GM23248 (cell line): ENCODE data around the gene NCBP1. TPM values are rescaled to one million over a fixed set of nuclear protein-coding genes. Genes with fewer than 3 reads are reported as not detected.

Experiments used
- DNase-seq: peaks from one replicate; pipeline ENCODE4 v3.0.0-alpha.2; 2015
- H2AFZ ChIP-seq: fragments of 200-600 bp; sonication (generic); 2 replicates; pipeline ENCODE4 v1.6.1; 2016; ENCODE audit warnings: antibody characterized with exemption
- H3F3A ChIP-seq: fragments of 200-600 bp; sonication (generic); 2 replicates; pipeline ENCODE4 v1.6.1; 2016; ENCODE audit warnings: mild to moderate bottlenecking, antibody characterized with exemption, mixed run types; ENCODE audit not compliant: insufficient read depth
- H3K27ac ChIP-seq: fragments of 200-600 bp; sonication (generic); 2 replicates; pipeline ENCODE4 v1.5.1; 2016; ENCODE audit warnings: mild to moderate bottlenecking
- H3K27me3 ChIP-seq: fragments of 200-600 bp; sonication (generic); replicated peaks from 2 replicates; pipeline ENCODE4 v1.6.1; 2016; ENCODE audit warnings: mild to moderate bottlenecking; ENCODE audit not compliant: insufficient read depth
- H3K36me3 ChIP-seq: fragments of 200-600 bp; sonication (generic); 2 replicates; pipeline ENCODE4 v1.6.1; 2016; ENCODE audit warnings: low read depth, mild to moderate bottlenecking
- H3K4me1 ChIP-seq: fragments of 200-600 bp; sonication (generic); 2 replicates; pipeline ENCODE4 v1.6.1; 2016; ENCODE audit warnings: mild to moderate bottlenecking; ENCODE audit not compliant: insufficient read depth
- H3K4me2 ChIP-seq: fragments of 200-600 bp; sonication (generic); one replicate; pipeline ENCODE4 v1.6.1; 2016; ENCODE audit warnings: mild to moderate bottlenecking; ENCODE audit not compliant: unreplicated experiment
- H3K4me3 ChIP-seq: fragments of 200-600 bp; sonication (generic); 2 replicates; pipeline ENCODE4 v1.5.1; 2016; ENCODE audit warnings: mild to moderate bottlenecking
- H3K79me2 ChIP-seq: fragments of 200-600 bp; sonication (generic); 2 replicates; pipeline ENCODE4 v1.6.1; 2016; ENCODE audit warnings: mild to moderate bottlenecking; ENCODE audit not compliant: insufficient read depth
- H3K9ac ChIP-seq: fragments of 200-600 bp; sonication (generic); 2 replicates; pipeline ENCODE4 v1.6.1; 2016; ENCODE audit warnings: mild to moderate bottlenecking
- H3K9me2 ChIP-seq: fragments of 200-600 bp; sonication (generic); 2 replicates; pipeline ENCODE4 v1.6.1; 2016; ENCODE audit warnings: mixed run types, mild to moderate bottlenecking, moderate library complexity; ENCODE audit not compliant: insufficient read depth
- H3K9me3 ChIP-seq: fragments of 200-600 bp; sonication (generic); one replicate; pipeline ENCODE4 v1.6.1; 2017; ENCODE audit warnings: low read depth
- H4K20me1 ChIP-seq: fragments of 200-600 bp; sonication (generic); 2 replicates; pipeline ENCODE4 v1.6.0; 2016; ENCODE audit not compliant: insufficient read depth
- EZH2 ChIP-seq: fragments of 200-600 bp; sonication (generic); IDR thresholded peaks from 2 replicates; pipeline ENCODE4 v1.6.1; 2018; ENCODE audit warnings: antibody characterized with exemption, mild to moderate bottlenecking; ENCODE audit not compliant: insufficient read depth, poor library complexity, severe bottlenecking
- EZH2phosphoT487 ChIP-seq: fragments of 200-600 bp; sonication (generic); IDR thresholded peaks from 2 replicates; pipeline ENCODE4 v1.6.1; 2018; ENCODE audit warnings: antibody characterized with exemption, moderate library complexity, mild to moderate bottlenecking, low read depth; ENCODE audit not compliant: insufficient read depth
- WGBS, 2 experiments: methylation state at CpG; one replicate each; pipeline ENCODE4 v1.1.6; 2015 to 2017; ENCODE audit warnings: low lambda C conversion rate in 2 of 2, low coverage in 1 of 2; ENCODE audit errors: missing lambda C conversion rate in 2 of 2; 5-methylcytosine and 5-hydroxymethylcytosine counted together
- in situ Hi-C: fragments of 300-500 bp; cut with MboI; formaldehyde crosslinking; loops from 2 replicates; pipeline ENCODE4 v1.15.0; 2020
- polyA plus RNA-seq: library from polyadenylated mRNA; unstranded; fragments of >200 nt; fragmentation: Nextera tagmentation; extraction: Ambion mirVana; gene quantifications from 2 replicates; pipeline ENCODE4 v1.2.1, GENCODE V29; 2016
- total RNA-seq: library from RNA; depleted of rRNA; stranded (reverse); fragments of >200 nt; shearing (Covaris generic); gene quantifications from 2 replicates; pipeline ENCODE4 v1.2.3, GENCODE V29; 2014

Gene NCBP1
- total and polyA plus RNA-seq, 2 experiments from 2014 or later, result 28.1 to 31.8 TPM

DNA sequence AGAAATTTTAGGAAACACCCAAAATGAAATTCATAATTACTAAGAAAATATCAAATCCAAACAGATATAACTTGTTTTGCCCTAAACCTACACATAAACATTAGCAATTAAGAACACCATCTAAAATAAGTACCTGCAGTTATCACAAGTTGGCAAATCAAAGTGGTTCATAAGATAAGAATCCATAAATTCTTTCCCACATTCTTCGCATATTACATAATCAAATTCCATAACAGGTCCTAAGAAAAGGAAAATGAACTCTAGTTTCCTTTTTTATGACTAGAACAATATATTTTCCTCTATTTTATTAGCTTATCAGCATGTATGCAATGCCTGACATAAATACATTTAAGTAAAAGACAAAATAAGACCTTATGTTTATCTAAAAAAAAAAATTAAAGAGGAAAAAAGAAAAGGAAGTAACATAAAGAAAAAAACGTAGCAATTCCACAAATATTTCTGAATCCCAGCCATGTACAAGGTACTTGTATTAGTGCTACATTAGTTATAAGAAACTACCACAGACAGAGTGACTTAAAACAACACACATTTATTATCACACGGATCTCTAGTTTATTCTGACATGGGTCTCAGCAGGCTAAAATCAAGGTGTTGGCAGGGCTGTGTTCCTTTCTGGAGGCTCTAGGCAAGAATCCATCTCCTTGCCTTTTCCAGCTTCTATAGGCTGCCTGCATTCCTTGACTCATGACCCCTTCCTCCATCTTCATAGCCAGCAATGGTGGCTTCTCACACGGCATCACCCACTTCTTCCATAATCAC is 56.0 kb downstream of the NCBP1 start:
- no peak overlapping the region for H3K4me2 ChIP-seq
- peaks cover 19% of the 10 kb centered on the region for H3K79me2 ChIP-seq
- no peak overlapping the region for H2AFZ ChIP-seq
- in situ Hi-C loops, result no loop called here
- no peak for DNase-seq
- no peak for TF ChIP-seq EZH2phosphoT487
- peaks cover 27% of the 10 kb centered on the region for H3K36me3 ChIP-seq
- no peaks in the 10 kb centered on the region for H4K20me1 ChIP-seq
- H3F3A ChIP-seq, result peaks cover 10% of the 10 kb centered on the region
- H3K4me1 ChIP-seq, result peaks cover 10% of the 10 kb centered on the region
- no peaks in the 10 kb centered on the region for H3K27me3 ChIP-seq
- H3K27ac ChIP-seq, result no peak overlapping the region
- no peaks in the 10 kb centered on the region for H3K9me2 ChIP-seq
- no peaks in the 10 kb centered on the region for H3K9me3 ChIP-seq
- 68 to 72% methylated on average over 4 of the region's 4 CpGs for WGBS, 2 experiments
- no peak overlapping the region for H3K9ac ChIP-seq
- H3K4me3 ChIP-seq, result no peak overlapping the region

DNA sequence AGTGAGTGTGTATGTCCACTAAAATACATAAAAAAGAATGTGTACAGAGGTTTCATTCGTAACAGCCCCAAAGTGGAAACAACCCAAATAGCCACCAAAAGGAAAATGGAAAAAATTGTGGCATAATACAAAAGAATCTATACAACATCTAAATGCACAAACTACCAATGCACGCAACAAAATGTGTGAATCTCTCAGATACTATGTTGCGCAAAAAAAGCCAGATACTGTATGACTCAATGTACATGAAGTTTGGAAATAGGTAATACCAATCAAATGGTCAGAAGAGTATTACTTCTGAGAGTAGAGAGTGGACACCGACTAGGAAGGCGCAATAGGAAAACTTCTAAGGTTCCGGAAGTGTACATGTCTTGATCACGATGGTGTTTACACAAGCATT is 61.1 kb downstream of the NCBP1 start:
- H4K20me1 ChIP-seq, result no peaks in the 10 kb centered on the region
- no peaks in the 10 kb centered on the region for H3K9me2 ChIP-seq
- no peak overlapping the region for H3K27ac ChIP-seq
- no peaks in the 10 kb centered on the region for H3K27me3 ChIP-seq
- H3K4me1 ChIP-seq, result peaks cover 23% of the 10 kb centered on the region
- TF ChIP-seq EZH2phosphoT487, result no peak
- no peak for TF ChIP-seq EZH2
- H3K36me3 ChIP-seq, result peaks cover 10% of the 10 kb centered on the region
- peak; percentile 21 for DNase-seq
- no peaks in the 10 kb centered on the region for H3K9me3 ChIP-seq
- no peak overlapping the region for H2AFZ ChIP-seq
- in situ Hi-C loops, result no loop called here
- H3K4me2 ChIP-seq, result peak overlapping the region; percentile 94
- H3K4me3 ChIP-seq, result peak overlapping the region; percentile 89; the same call in 1 of the 2 replicates
- peaks cover 40% of the 10 kb centered on the region for H3K79me2 ChIP-seq
- H3K9ac ChIP-seq, result no peak overlapping the region
- peaks cover under 1% of the 10 kb centered on the region for H3F3A ChIP-seq
- 98 to 100% methylated on average over 7 of the region's 7 CpGs for WGBS, 2 experiments

DNA sequence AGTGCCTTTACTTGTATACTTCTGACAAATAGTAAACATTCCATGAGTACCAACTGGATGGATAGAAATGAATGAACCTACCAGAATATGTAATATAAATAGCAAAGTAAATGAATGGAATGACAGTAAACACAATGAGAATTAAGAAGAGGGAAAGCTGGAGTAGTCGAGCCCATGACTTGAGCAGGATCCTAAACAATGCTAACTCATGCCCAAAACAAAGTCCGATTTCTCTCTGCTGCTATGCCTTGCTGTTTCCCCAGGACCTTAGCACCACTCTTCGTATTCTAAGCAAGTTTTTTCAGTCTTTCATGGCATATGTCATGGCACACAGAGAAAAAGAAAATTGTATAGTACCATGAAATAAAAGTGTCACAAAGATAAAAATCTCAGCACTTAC is 61.8 kb downstream of the NCBP1 start:
- in situ Hi-C loops, result no loop called here
- H3K4me3 ChIP-seq, result peak overlapping the region; percentile 89

DNA sequence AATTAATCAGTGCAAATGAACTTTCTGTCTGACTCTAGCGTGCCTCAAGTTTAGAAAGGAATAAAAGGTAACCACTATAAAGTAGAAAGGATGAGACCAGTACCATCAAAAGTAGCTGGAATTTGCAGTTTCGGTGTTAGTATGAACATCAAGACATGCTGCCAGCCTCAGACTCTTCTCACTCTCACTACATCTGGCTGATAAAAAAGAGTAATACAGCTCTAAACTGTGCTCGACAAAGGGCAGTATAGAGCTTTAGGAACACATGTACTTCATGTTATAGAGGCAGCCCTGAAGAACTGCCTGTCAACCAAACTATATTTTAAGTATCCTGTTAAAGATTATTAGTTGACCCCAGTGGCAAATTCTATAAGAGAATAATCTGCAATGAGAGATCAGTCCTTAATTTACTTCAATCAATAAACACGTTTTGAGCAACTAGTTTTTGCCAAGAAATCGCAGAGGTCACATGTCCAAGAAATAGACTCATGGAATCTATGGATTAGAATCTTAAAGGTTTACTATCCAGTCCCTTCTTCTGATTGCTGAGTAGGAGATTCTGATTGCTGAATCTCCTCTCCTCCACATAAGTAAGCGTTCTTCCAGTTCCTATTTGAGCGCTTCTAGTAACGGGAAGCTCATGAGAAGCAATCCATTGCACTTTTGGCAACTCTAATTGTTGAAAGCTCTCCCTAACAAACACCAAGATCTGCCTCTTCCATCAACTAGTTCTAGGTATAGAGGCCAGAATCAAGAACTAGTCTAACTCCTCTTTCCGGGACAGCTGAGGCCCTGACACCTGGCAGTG is 62.6 kb downstream of the NCBP1 start:
- Histone ChIP-seq H3K4me2 (peak overlapping the region; percentile 94), H3F3A (no peaks in the 10 kb centered on the region; the same call in 1 of the 2 replicates), H3K4me3 (peak overlapping the region; percentile 89), H2AFZ (peak overlapping the region; percentile 91), H3K27ac (peak overlapping the region; percentile 57), H3K36me3 (peaks cover 7% of the 10 kb centered on the region), H3K9me2 (no peaks in the 10 kb centered on the region), H3K79me2 (peaks cover 40% of the 10 kb centered on the region), H3K4me1 (peaks cover 21% of the 10 kb centered on the region), H4K20me1 (no peaks in the 10 kb centered on the region), H3K9ac (peak overlapping the region; percentile 83), H3K27me3 (no peaks in the 10 kb centered on the region), H3K9me3 (no peaks in the 10 kb centered on the region)
- WGBS, 2 experiments, result 7 to 10% methylated on average over 9 of the region's 9 CpGs
- DNase-seq, result peak; percentile 35
- in situ Hi-C loops, result no loop called here
- TF ChIP-seq EZH2, result no peak
- no peak for TF ChIP-seq EZH2phosphoT487

More for the DNA sequence above, 61.8 kb downstream of the NCBP1 start:
- Histone ChIP-seq H3K9me2 (no peaks in the 10 kb centered on the region), H3K79me2 (peaks cover 40% of the 10 kb centered on the region), H3K9ac (peak overlapping the region; percentile 83; the same call in 1 of the 2 replicates), H4K20me1 (no peaks in the 10 kb centered on the region), H3K9me3 (no peaks in the 10 kb centered on the region), H2AFZ (no peak overlapping the region), H3K4me2 (peak overlapping the region; percentile 94), H3F3A (no peaks in the 10 kb centered on the region; the same call in 1 of the 2 replicates), H3K4me1 (peaks cover 21% of the 10 kb centered on the region), H3K36me3 (peaks cover 10% of the 10 kb centered on the region), H3K27ac (no peak overlapping the region), H3K27me3 (no peaks in the 10 kb centered on the region)
- TF ChIP-seq EZH2phosphoT487 (no peak), EZH2 (no peak)
- 83 to 84% methylated on average over 3 of the region's 3 CpGs for WGBS, 2 experiments
- no peak for DNase-seq
